Hematopoietic multipotent progenitor cell treated with erythropoietin and hydrocortisone succinate and interleukin-3 and kit ligand, for 4 days (in vitro differentiated cells): ENCODE measurements around the gene IQGAP2.
"Not testable (repeated sequence)": the region's sequence is repeated elsewhere in the genome, so short reads cannot be mapped to it uniquely, and the experiment has no call there.

Experiments used
- DNase-seq: peaks from one replicate; pipeline ENCODE4 v3.0.0-alpha.2; 2015

Gene IQGAP2

GRCh38 chr5:76670508-76670907 lies 267.4 kb downstream of the IQGAP2 start:
- DNase-seq = no peak

- no peak for DNase-seq
Observed at GRCh38 chr5:76672242-76672641, 269.2 kb downstream of the IQGAP2 start.

GRCh38 chr5:76673125-76673524 lies 270.0 kb downstream of the IQGAP2 start:
- DNase-seq = no peak

- peak; percentile 36 for DNase-seq
Observed at GRCh38 chr5:76674330-76675066, 271.4 kb downstream of the IQGAP2 start.

- DNase-seq = no peak
Observed at GRCh38 chr5:76675364-76675763, 272.3 kb downstream of the IQGAP2 start.

GRCh38 chr5:76677849-76678472 lies 274.9 kb downstream of the IQGAP2 start:
- DNase-seq = no peak

GRCh38 chr5:76679231-76679630 lies 276.1 kb downstream of the IQGAP2 start:
- no peak for DNase-seq

- not testable (repeated sequence) for DNase-seq
Observed at GRCh38 chr5:76680826-76681225, 277.7 kb downstream of the IQGAP2 start.

- DNase-seq = no peak
Observed at GRCh38 chr5:76681287-76681686, 278.2 kb downstream of the IQGAP2 start.

- no peak for DNase-seq
Observed at GRCh38 chr5:76682387-76682786, 279.3 kb downstream of the IQGAP2 start.

GRCh38 chr5:76683816-76684731 lies 281.0 kb downstream of the IQGAP2 start:
- DNase-seq = no peak

GRCh38 chr5:76684756-76685519 lies 281.9 kb downstream of the IQGAP2 start:
- peak; percentile 46 for DNase-seq

GRCh38 chr5:76685704-76686103 lies 282.6 kb downstream of the IQGAP2 start:
- peak; percentile 38 for DNase-seq

GRCh38 chr5:76688212-76688611 lies 285.1 kb downstream of the IQGAP2 start:
- no peak for DNase-seq

- no peak for DNase-seq
Observed at GRCh38 chr5:76688836-76689235, 285.8 kb downstream of the IQGAP2 start.

- DNase-seq = no peak
Observed at GRCh38 chr5:76689321-76690036, 286.4 kb downstream of the IQGAP2 start.

GRCh38 chr5:76690037-76690679 lies 287.1 kb downstream of the IQGAP2 start:
- no peak for DNase-seq

GRCh38 chr5:76690704-76691466 lies 287.8 kb downstream of the IQGAP2 start:
- no peak for DNase-seq

- no peak for DNase-seq
Observed at GRCh38 chr5:76691467-76692273, 288.6 kb downstream of the IQGAP2 start.

GRCh38 chr5:76692274-76692540 lies 289.1 kb downstream of the IQGAP2 start:
- no peak for DNase-seq
